ENCODE data around the gene OR2S2.
A peak's percentile ranks its signal among the peaks of the same experiment; 100 is the strongest.

Gene OR2S2

DNA sequence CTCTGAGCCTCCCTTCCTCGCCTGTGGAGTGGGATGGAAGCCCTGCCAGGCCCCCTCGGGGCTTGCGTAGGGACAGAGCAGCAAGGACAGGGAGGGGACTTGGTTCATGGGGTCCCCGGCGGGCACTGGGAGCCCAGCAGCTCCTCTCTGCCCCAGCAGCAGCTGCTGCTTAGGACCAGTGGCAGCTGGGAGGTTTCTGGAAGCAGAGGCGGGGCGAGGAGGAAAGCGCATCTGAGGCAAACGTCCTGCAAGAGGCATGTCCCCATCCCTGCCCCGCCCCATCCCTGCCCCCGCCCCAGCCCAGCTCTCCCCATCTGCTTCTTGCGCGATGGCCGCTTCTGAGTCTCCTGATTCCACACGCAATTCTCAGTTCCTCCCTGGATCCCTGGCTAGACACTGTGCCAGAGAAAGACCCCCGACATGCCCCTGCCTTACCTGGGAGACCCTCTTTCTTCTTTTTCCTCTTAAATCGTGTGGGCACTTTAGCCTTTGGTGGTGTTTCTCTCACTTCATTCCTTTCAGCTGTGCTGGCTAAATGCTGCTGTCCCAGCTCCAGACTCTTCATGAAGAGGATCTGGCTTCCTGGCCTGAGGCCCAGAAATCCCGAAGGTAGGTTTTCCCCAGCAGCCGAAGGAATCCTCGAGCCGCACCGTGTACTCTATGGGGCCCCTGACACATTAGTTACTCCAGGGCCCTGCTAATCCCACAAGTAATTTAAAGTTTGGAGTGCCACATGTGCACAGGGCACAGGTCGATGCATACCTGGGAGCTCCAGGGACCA is 4.4 kb upstream of the OR2S2 start:
- Histone ChIP-seq H3K27me3 (ENCODE audit: control insufficient read depth, insufficient read depth, low read length) (peaks cover 14% of the 10 kb centered on the region), H3K4me1 (ENCODE audit: control insufficient read depth, insufficient read depth, low read length) (peaks cover 11% of the 10 kb centered on the region), H3K9me3 (ENCODE audit: control insufficient read depth, insufficient read depth, low read depth, low read length) (no peaks in the 10 kb centered on the region), H3K9ac (ENCODE audit: low read length) (no peak overlapping the region), H3K27ac (ENCODE audit: low read depth, low read length) (no peak overlapping the region), H3K4me3 (ENCODE audit: low read depth, low read length) (no peak overlapping the region), H3K36me3 (ENCODE audit: control insufficient read depth, insufficient read depth, low read length) (no peaks in the 10 kb centered on the region)

DNA sequence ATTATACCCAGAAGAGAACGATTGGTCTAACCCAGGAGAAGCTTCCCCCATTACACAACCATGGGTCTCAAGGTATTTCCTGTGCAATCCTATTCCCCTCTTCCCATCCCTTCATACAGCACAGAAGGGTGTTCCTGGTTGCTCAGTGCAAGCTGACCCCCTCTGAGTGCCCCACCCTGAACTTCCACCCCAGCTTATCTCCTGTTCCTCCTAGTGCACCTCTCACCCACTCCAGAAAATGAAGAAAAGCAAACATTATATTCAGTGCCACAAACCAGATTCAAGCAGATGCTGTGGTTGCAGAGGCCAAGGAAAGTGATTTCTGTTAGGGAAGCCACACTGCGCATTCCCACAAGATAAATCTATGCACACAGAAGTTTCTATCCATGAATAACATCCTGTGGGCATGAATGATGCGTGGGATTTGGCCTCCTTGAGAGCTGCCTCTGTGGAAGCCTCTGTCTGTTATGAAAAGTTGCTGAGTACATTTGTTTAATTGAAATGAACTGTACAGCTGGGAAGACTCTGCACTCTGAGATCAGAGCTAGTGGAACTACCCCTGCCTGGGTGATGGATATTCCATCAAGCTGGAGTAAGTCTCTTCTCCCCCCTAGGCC is 2.2 kb upstream of the OR2S2 start:
- Histone ChIP-seq H3K27me3 (ENCODE audit: control insufficient read depth, insufficient read depth, low read length) (peaks cover 18% of the 10 kb centered on the region), H3K4me3 (ENCODE audit: low read depth, low read length) (no peak overlapping the region), H3K27ac (ENCODE audit: low read depth, low read length) (no peak overlapping the region), H3K36me3 (ENCODE audit: control insufficient read depth, insufficient read depth, low read length) (no peaks in the 10 kb centered on the region), H3K9me3 (ENCODE audit: control insufficient read depth, insufficient read depth, low read depth, low read length) (no peaks in the 10 kb centered on the region), H3K4me1 (ENCODE audit: control insufficient read depth, insufficient read depth, low read length) (peaks cover 11% of the 10 kb centered on the region), H3K9ac (ENCODE audit: low read length) (no peak overlapping the region)

DNA sequence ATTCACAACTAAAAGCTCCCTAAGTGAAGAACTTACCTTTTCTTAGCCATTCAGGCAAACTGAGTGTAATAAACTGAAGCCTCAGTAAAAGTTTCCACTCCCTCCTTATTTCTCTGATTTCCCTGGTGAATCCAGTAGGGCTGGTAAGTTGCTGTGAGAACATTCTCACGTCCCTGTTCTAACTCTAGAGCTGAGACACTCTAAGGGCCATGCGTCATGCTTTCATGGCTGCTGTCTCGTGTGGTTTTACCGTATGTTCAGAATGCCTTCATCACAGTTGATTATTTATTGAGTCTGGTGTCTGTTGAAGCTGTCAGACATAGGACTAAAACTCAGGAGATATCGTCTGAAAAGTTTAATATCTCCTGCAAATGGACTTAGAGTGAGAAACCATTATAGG is 1.3 kb downstream of the OR2S2 start:
- H3K9ac ChIP-seq (ENCODE audit: low read length) = no peak overlapping the region
- H3K27me3 ChIP-seq (ENCODE audit: control insufficient read depth, insufficient read depth, low read length) = peaks cover 15% of the 10 kb centered on the region
- H3K4me1 ChIP-seq (ENCODE audit: control insufficient read depth, insufficient read depth, low read length) = no peaks in the 10 kb centered on the region
- H3K27ac ChIP-seq (ENCODE audit: low read depth, low read length) = no peak overlapping the region
- no peaks in the 10 kb centered on the region for H3K9me3 ChIP-seq (ENCODE audit: control insufficient read depth, insufficient read depth, low read depth, low read length)
- no peak overlapping the region for H3K4me3 ChIP-seq (ENCODE audit: low read depth, low read length)
- H3K36me3 ChIP-seq (ENCODE audit: control insufficient read depth, insufficient read depth, low read length) = no peaks in the 10 kb centered on the region

DNA sequence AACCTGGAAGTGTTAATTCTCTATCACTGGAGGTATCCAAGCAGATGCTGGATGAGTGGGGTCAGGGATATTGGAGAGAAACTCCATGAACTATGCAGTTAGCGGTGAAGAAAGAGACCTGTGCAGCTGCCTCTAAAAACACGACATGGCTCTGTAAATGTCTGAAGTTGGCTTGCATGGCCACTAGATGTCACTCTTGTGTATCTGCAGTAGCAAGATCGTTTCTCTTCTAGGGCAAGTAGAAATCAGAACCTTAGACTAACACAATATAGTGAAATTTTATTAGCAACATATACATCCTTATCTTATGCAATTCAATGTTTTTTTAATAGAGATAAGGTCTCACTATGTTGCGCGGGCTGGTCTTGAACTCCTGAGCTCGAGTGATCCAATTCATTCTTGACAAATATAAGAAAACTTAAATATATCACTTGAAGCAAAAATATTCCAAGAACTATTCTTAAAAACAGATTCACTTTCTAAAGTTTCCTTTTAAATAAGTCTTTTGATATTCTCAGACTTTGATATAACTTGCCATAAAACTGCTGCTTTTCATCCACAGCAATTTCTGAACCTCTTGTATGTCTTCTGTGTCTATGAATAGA is 2.9 kb downstream of the OR2S2 start:
- H3K4me1 ChIP-seq (ENCODE audit: control insufficient read depth, insufficient read depth, low read length) = no peaks in the 10 kb centered on the region
- H3K4me3 ChIP-seq (ENCODE audit: low read depth, low read length) = no peak overlapping the region
- H3K27ac ChIP-seq (ENCODE audit: low read depth, low read length) = no peak overlapping the region
- H3K36me3 ChIP-seq (ENCODE audit: control insufficient read depth, insufficient read depth, low read length) = no peaks in the 10 kb centered on the region
- peaks cover 15% of the 10 kb centered on the region for H3K27me3 ChIP-seq (ENCODE audit: control insufficient read depth, insufficient read depth, low read length)
- no peaks in the 10 kb centered on the region for H3K9me3 ChIP-seq (ENCODE audit: control insufficient read depth, insufficient read depth, low read depth, low read length)
- H3K9ac ChIP-seq (ENCODE audit: low read length) = no peak overlapping the region

DNA sequence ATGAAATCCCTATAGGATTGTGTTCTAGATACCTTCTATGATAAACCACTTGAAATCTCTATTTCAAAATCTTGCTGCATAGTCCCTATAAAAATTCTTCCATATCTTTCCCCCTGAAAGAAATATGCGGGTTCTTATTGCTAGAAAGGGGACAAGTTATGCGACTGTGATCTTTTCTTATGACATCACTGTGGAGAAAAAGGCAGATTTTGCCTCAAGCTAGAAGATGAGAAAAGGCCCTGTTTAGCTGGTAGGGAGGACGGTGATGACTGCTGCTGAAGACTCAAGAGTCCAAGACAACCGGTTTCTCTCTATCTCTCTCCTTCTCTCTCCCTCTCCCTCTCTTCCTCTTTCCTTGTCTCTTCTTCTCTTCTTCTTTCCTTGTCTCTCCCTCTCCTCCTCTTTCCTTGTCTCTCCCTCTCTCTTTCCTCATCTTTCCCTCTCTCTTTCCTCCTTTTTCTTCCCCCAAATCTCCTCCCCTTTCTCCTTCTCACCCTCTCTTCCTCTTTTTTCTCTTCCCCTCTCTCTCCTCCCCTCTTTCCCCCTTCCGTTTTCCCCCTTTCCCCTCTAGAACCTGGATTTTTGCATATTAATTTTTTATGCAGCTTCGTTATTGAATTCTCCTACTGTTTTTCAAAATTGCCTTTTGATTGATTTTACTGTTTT is 5.3 kb downstream of the OR2S2 start:
- Histone ChIP-seq H3K27ac (ENCODE audit: low read depth, low read length) (no peak overlapping the region), H3K4me3 (ENCODE audit: low read depth, low read length) (no peak overlapping the region), H3K9me3 (ENCODE audit: control insufficient read depth, insufficient read depth, low read depth, low read length) (no peaks in the 10 kb centered on the region), H3K4me1 (ENCODE audit: control insufficient read depth, insufficient read depth, low read length) (peaks cover 8% of the 10 kb centered on the region; the same call in 1 of the 2 replicates), H3K36me3 (ENCODE audit: control insufficient read depth, insufficient read depth, low read length) (no peaks in the 10 kb centered on the region), H3K9ac (ENCODE audit: low read length) (no peak overlapping the region), H3K27me3 (ENCODE audit: control insufficient read depth, insufficient read depth, low read length) (peaks cover 12% of the 10 kb centered on the region)

DNA sequence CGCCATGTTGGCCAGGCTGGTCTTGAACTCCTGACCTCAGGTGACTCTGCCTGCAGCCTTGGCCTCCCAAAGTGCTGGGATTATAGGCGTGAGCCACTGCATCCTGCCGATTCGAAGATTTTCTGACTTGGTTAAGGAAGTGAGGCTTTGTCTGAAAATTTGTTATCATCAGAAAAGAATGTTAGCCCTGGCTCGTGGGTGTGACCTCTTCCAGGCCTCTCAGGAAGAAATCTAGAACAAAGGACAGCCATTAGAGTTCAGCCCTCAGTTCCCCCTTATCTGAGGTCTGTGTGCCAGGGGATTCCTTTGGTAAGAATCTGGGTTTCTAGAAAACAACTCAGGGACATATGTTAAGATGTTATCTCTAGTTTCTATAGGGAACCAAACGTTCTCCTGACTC is 6.2 kb downstream of the OR2S2 start:
- Histone ChIP-seq H3K4me3 (ENCODE audit: low read depth, low read length) (no peak overlapping the region), H3K9ac (ENCODE audit: low read length) (no peak overlapping the region), H3K4me1 (ENCODE audit: control insufficient read depth, insufficient read depth, low read length) (peaks cover 8% of the 10 kb centered on the region; the same call in 1 of the 2 replicates), H3K9me3 (ENCODE audit: control insufficient read depth, insufficient read depth, low read depth, low read length) (no peaks in the 10 kb centered on the region), H3K36me3 (ENCODE audit: control insufficient read depth, insufficient read depth, low read length) (no peaks in the 10 kb centered on the region), H3K27me3 (ENCODE audit: control insufficient read depth, insufficient read depth, low read length) (peaks cover 5% of the 10 kb centered on the region), H3K27ac (ENCODE audit: low read depth, low read length) (no peak overlapping the region)

DNA sequence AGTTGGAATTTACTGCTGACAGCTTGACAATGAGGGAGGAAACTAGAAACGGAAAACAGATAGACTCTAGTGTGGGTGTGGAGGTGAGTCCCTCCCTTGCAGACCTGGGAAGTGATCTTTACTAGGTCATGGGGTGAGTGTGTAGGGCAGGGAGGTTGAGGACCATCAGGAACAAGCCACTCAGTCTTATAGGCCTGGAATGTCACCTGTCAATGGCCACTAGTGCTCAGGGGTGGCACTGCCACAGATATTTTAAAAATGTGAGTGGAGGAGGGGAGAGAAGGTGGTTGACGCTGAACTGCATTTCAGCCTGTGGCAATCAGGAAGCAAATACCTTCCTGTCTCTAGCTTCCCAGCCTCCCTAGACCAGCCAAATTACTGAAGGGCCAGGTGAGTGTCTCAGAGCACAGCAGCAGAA is 9.0 kb downstream of the OR2S2 start:
- H3K4me3 ChIP-seq (ENCODE audit: low read depth, low read length) = no peak overlapping the region
- H3K27ac ChIP-seq (ENCODE audit: low read depth, low read length) = no peak overlapping the region
- no peaks in the 10 kb centered on the region for H3K36me3 ChIP-seq (ENCODE audit: control insufficient read depth, insufficient read depth, low read length)
- peaks cover 15% of the 10 kb centered on the region for H3K27me3 ChIP-seq (ENCODE audit: control insufficient read depth, insufficient read depth, low read length)
- H3K9me3 ChIP-seq (ENCODE audit: control insufficient read depth, insufficient read depth, low read depth, low read length) = peaks cover 4% of the 10 kb centered on the region; the same call in 1 of the 2 replicates
- no peak overlapping the region for H3K9ac ChIP-seq (ENCODE audit: low read length)
- H3K4me1 ChIP-seq (ENCODE audit: control insufficient read depth, insufficient read depth, low read length) = peaks cover 8% of the 10 kb centered on the region; the same call in 1 of the 2 replicates

DNA sequence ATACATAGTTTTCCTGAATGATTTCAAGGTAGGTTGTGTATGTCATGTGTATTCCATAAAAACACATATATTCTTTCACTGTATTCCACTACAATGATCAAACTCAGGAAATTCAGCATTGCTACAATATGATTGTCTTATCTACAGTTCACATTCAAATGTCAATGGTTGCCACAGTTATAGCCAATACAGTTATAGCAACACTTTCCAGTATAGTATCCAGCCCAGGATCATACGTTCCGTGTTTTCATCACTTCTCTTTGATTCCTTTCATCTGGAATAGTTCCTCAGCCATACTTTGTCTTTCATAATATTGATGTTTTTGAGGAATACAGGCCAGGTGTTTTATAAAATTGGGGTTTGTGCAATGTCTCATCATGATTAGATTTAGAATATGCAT is 9.5 kb downstream of the OR2S2 start:
- H3K4me3 ChIP-seq (ENCODE audit: low read depth, low read length) = no peak overlapping the region
- H3K4me1 ChIP-seq (ENCODE audit: control insufficient read depth, insufficient read depth, low read length) = peaks cover 8% of the 10 kb centered on the region; the same call in 1 of the 2 replicates
- peaks cover 20% of the 10 kb centered on the region for H3K27me3 ChIP-seq (ENCODE audit: control insufficient read depth, insufficient read depth, low read length)
- H3K9ac ChIP-seq (ENCODE audit: low read length) = no peak overlapping the region
- no peak overlapping the region for H3K27ac ChIP-seq (ENCODE audit: low read depth, low read length)
- H3K36me3 ChIP-seq (ENCODE audit: control insufficient read depth, insufficient read depth, low read length) = no peaks in the 10 kb centered on the region
- H3K9me3 ChIP-seq (ENCODE audit: control insufficient read depth, insufficient read depth, low read depth, low read length) = peaks cover 4% of the 10 kb centered on the region; the same call in 1 of the 2 replicates

DNA sequence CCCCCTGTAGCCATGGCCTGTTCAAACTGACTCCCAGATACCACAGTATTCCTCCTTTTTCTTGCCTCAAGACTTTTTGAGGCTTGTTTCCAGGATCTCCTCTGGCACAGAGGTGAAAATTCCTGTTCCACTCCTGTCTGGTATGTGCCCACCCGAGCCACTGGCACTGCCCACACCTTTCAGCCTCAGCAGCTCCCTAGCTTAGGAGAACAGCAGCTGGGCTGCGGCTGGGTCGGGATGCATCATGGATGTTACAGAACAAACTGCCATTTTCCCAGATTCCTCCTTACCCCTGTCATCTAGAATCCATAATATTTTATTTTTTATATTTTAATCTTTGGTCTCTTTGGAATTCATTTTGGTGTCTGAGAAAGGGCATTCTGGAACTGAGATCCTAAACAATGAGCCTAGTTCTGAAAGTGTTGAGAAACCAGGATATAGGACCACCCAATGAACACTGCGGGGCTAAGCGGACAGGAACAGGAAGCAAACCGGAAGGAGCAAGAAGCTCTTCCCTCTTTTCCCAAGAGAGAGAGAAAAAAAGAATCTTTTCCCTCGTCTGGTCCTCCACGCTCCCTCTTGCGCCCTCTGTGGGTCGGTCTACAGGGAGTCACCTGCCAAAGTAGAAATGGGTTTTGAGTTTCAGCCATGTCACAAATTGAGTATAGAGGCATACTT is 12.5 kb downstream of the OR2S2 start:
- H3K9ac ChIP-seq (ENCODE audit: low read length) = no peak overlapping the region
- peaks cover 4% of the 10 kb centered on the region; the same call in 1 of the 2 replicates for H3K9me3 ChIP-seq (ENCODE audit: control insufficient read depth, insufficient read depth, low read depth, low read length)
- no peaks in the 10 kb centered on the region for H3K36me3 ChIP-seq (ENCODE audit: control insufficient read depth, insufficient read depth, low read length)
- peaks cover 8% of the 10 kb centered on the region; the same call in 1 of the 2 replicates for H3K4me1 ChIP-seq (ENCODE audit: control insufficient read depth, insufficient read depth, low read length)
- H3K27me3 ChIP-seq (ENCODE audit: control insufficient read depth, insufficient read depth, low read length) = peaks cover 44% of the 10 kb centered on the region
- peak overlapping the region; percentile 36 for H3K4me3 ChIP-seq (ENCODE audit: low read depth, low read length)
- H3K27ac ChIP-seq (ENCODE audit: low read depth, low read length) = no peak overlapping the region

DNA sequence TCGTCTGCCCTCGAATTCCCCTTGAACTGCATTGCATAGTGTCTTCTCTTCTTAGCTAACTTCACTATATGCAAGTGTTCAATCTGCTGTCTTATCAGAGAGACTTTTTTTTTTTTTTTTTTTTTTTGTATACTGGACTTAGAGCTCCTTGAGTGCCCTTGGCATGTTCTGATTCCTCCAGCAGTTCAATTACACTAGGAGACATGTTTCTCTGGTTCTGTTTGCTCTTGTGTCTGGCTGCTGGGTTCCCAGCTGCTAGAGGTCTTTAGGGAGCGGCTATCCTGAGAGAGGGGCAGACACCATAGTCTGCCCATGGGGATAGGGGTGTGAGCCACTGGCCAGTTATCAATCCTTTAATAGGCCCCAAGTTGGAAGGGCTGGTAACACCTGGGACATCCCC is 13.1 kb downstream of the OR2S2 start:
- Histone ChIP-seq H3K27ac (ENCODE audit: low read depth, low read length) (no peak overlapping the region), H3K4me1 (ENCODE audit: control insufficient read depth, insufficient read depth, low read length) (peaks cover 8% of the 10 kb centered on the region; the same call in 1 of the 2 replicates), H3K9ac (ENCODE audit: low read length) (no peak overlapping the region), H3K4me3 (ENCODE audit: low read depth, low read length) (no peak overlapping the region), H3K36me3 (ENCODE audit: control insufficient read depth, insufficient read depth, low read length) (no peaks in the 10 kb centered on the region), H3K9me3 (ENCODE audit: control insufficient read depth, insufficient read depth, low read depth, low read length) (peaks cover 4% of the 10 kb centered on the region; the same call in 1 of the 2 replicates), H3K27me3 (ENCODE audit: control insufficient read depth, insufficient read depth, low read length) (peaks cover 44% of the 10 kb centered on the region)

Data from HUES6 (cell line).